Psoas muscle (tissue), 8 donors: Measurements from ENCODE around the gene TENM3. TPM values are rescaled to one million over a fixed set of nuclear protein-coding genes. Genes with fewer than 3 reads are reported as not detected.

Experiments
- ATAC-seq, 4 donors: fragments of 200-7000 bp; cut with Tn5 transposase; one replicate each; pipeline ENCODE4 v1.9.1; 2020; ENCODE audit warnings: moderate library complexity in 3 of 4, mild to moderate bottlenecking in 2 of 4
- DNase-seq, 2 donors: peaks; one replicate each; pipeline ENCODE4 v3.0.0-alpha.2; 2020
- H3K27ac ChIP-seq: fragments of 200-600 bp; one replicate; pipeline ENCODE4 v1.8.0; 2022
- H3K27me3 ChIP-seq, 3 donors: fragments of 200-600 bp in 1 of 3; one replicate each; pipeline versions ENCODE4 v1.6.1 to v1.8.0; 2013 to 2022; ENCODE audit warnings: low read length in 2 of 3, mild to moderate bottlenecking in 2 of 3, moderate library complexity in 1 of 3; ENCODE audit not compliant: insufficient read depth in 3 of 3
- H3K36me3 ChIP-seq, 2 donors: fragments of 200-600 bp in 1 of 2; one replicate each; pipeline versions ENCODE4 v1.6.1 to v1.8.0; 2013 to 2022; ENCODE audit warnings: low read depth in 1 of 2, mild to moderate bottlenecking in 1 of 2, moderate library complexity in 1 of 2; ENCODE audit not compliant: insufficient read depth in 1 of 2
- H3K4me1 ChIP-seq: fragments of 200-600 bp; one replicate; pipeline ENCODE4 v1.8.0; 2022
- H3K4me3 ChIP-seq: fragments of 200-600 bp; one replicate; pipeline ENCODE4 v1.8.0; 2022; ENCODE audit warnings: mild to moderate bottlenecking
- H3K9me3 ChIP-seq: fragments of 200-600 bp; one replicate; pipeline ENCODE4 v1.8.0; 2022
- WGBS, 3 donors: extraction: QIAGEN DNeasy Blood & Tissue Kit; methylation state at CpG; one replicate each; pipeline versions ENCODE4 v1.1.6 to v1.1.7; 2013; 5-methylcytosine and 5-hydroxymethylcytosine counted together
- intact Hi-C, 2 donors: fragments of 100-400 bp; cut with DNase I; formaldehyde crosslinking; loops; one replicate each; pipeline versions ENCODE4 v1.11.0 to v1.14.2; 2022
- polyA plus RNA-seq, 3 donors: library from polyadenylated mRNA; stranded (reverse); fragments of 200-250 nt; gene quantifications; one replicate each; pipeline ENCODE4 v1.2.3, GENCODE V29; 2013
- total RNA-seq, 4 donors: library from RNA; stranded (reverse); fragmentation: NEBNext Ultra II Directional in 2 of 4; extraction: Animal tissue kit (Norgen Biotek cat#: 25700) in 2 of 4; gene quantifications; one replicate each; pipeline versions ENCODE4 v1.2.1 to v1.2.4, GENCODE V29; 2021 to 2023
- TF ChIP-seq, protein P1 (sequence below): fragments of 200-600 bp; IDR thresholded peaks from one replicate; pipeline ENCODE4 v1.8.0; 2022; ENCODE audit warnings: antibody characterized with exemption
- donor health status: healthy with polysubstance abuse.
- donor health status: DM: no; HTN: no; CAD: no; lungs with moderate emphysema.
- donor health status: Bipolar disorder and iron deficiency.
- donor health status: healthy.
- donor health status: DM: yes; HTN: yes; CAD: no.
- donor health status: DM: no; HTN: no; CAD: no.
- donor health status: DM: no; HTN: no; CAD: no.
- donor health status: DM: yes; HTN: yes; CAD: no.

TENM3 gene
- total and polyA plus RNA-seq, 7 donors = 0.48 to 11.6 (median 5.3) TPM

GRCh38 chr4:182643801-182644682 lies 400.8 kb downstream of the TENM3 start:
- intact Hi-C loops = no loop called here

DNA sequence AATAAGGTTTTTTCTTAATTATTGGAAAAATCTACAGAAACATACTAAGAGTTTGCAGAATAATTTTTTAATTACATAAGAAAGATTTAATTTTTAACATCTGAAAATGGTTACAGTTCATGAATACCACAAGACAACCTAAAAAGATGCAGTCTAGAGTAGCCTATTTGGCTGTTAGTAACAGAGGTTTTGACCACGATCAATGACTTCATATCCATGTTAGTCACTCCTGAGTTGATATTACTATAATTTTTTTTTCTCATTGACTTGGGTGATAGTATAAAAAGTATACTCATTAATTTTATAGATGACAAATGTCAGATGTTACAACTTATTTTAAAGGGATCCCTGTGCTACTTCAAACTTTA lies 401.5 kb downstream of the TENM3 start:
- intact Hi-C loops = no loop called here
- WGBS, 3 donors = 42 to 53% (median 49%) methylated on average over 1 of the region's 1 CpG
- H3K27ac ChIP-seq = no peak overlapping the region

More at GRCh38 chr4:182643801-182644682, 400.8 kb downstream of the TENM3 start:
- TF ChIP-seq, protein P1, sequence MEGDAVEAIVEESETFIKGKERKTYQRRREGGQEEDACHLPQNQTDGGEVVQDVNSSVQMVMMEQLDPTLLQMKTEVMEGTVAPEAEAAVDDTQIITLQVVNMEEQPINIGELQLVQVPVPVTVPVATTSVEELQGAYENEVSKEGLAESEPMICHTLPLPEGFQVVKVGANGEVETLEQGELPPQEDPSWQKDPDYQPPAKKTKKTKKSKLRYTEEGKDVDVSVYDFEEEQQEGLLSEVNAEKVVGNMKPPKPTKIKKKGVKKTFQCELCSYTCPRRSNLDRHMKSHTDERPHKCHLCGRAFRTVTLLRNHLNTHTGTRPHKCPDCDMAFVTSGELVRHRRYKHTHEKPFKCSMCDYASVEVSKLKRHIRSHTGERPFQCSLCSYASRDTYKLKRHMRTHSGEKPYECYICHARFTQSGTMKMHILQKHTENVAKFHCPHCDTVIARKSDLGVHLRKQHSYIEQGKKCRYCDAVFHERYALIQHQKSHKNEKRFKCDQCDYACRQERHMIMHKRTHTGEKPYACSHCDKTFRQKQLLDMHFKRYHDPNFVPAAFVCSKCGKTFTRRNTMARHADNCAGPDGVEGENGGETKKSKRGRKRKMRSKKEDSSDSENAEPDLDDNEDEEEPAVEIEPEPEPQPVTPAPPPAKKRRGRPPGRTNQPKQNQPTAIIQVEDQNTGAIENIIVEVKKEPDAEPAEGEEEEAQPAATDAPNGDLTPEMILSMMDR = no peak
- ATAC-seq (peak in 3 of 4 donors; percentile 49 to 95 (median 58)), DNase-seq (no peak)
- Histone ChIP-seq H3K4me1 (peaks cover 21% of the 10 kb centered on the region), H3K9me3 (peaks cover 10% of the 10 kb centered on the region), H3K27me3 (no peaks in the 10 kb centered on the region), H3K27ac (no peak overlapping the region), H3K4me3 (no peak overlapping the region), H3K36me3 (no peaks in the 10 kb centered on the region)
- WGBS, 3 donors = 24 to 34% (median 27%) methylated on average over 7 of the region's 7 CpGs

DNA sequence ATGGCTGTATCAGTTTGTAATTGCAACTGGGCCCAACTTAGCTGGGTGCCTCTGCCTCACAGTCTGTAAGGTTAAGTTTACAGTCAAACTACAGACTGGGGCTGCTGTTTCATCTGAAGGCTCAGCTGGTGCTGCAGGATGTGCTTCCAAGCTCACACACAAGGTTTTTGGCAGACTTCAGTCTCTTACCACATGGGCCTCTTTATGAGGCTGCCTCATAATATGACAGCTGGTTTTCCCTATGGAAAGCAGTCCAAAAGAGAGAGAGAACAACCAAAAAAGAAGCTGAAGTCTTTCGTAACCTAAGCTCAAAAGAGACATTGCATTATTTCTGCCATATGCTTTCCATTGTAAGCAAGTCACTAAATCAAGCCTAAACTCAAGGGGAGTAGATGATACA lies 402.3 kb downstream of the TENM3 start:
- H3K9me3 ChIP-seq = peaks cover 10% of the 10 kb centered on the region
- no peaks in the 10 kb centered on the region for H3K36me3 ChIP-seq
- 92 to 95% (median 92%) methylated on average over 1 of the region's 1 CpG for WGBS, 3 donors
- intact Hi-C loops = no loop called here
- TF ChIP-seq, protein P1 = no peak
- H3K4me1 ChIP-seq = peaks cover 21% of the 10 kb centered on the region
- no peaks in the 10 kb centered on the region for H3K27me3 ChIP-seq
- no peak for ATAC-seq
- no peak for DNase-seq
- H3K4me3 ChIP-seq = no peak overlapping the region
- no peak overlapping the region for H3K27ac ChIP-seq

More for the DNA sequence above, 401.5 kb downstream of the TENM3 start:
- DNase-seq (no peak), ATAC-seq (no peak)
- Histone ChIP-seq H3K9me3 (peaks cover 10% of the 10 kb centered on the region), H3K4me3 (no peak overlapping the region), H3K27me3 (no peaks in the 10 kb centered on the region), H3K4me1 (peaks cover 21% of the 10 kb centered on the region), H3K36me3 (no peaks in the 10 kb centered on the region)
- TF ChIP-seq, protein P1 = no peak

- no peak overlapping the region for H3K27ac ChIP-seq
- no peak overlapping the region for H3K4me3 ChIP-seq
- H3K27me3 ChIP-seq = no peaks in the 10 kb centered on the region
- H3K36me3 ChIP-seq = no peaks in the 10 kb centered on the region
- 73 to 86% (median 83%) methylated on average over 4 of the region's 4 CpGs for WGBS, 3 donors
- DNase-seq (no peak), ATAC-seq (no peak)
- peaks cover 10% of the 10 kb centered on the region for H3K9me3 ChIP-seq
- H3K4me1 ChIP-seq = peaks cover 15% of the 10 kb centered on the region
- intact Hi-C loops = no loop called here
- TF ChIP-seq, protein P1 = no peak
These were observed 404.6 kb downstream of the TENM3 start for GRCh38 chr4:182647646-182648300.
